ENCODE measurements around the gene FLRT2.

DNA sequence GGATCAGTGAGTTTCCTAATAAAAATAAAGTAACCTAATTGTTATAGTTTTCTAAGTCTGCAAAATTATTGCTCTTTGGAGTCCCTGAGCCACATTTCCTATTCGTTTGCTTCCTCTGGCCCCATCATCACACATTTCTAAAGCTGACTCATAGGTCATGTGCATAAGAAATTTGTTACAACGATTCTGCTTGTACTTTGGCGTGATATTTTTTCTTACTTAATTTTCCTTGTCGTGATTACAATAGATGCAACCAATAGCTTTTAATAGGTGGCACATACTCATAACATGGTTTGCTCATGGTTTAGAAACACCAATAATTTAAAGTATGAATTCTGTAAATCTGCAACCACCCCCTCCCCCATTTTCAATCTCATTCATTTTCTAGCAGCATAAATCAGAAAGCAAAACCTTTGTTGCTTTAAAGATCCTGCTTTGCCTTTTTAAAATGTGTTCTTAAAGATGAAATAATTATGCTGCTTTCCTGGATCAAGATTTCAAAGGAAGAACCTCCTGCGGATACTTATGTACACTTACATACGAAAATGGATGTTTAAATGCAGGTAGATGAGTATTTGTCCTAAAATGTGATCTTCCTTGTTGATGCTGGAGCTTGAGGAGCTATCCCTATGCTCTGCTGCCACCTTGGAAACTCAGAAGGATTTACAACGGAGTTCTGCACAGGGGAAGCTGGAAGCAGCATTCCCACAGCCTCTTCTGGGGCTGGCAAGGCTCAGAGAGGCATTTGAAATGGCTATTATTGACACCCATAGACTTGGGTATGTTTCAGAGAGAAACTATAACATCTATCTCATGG, 1.7 kb upstream of the FLRT2 start:
- TF ChIP-seq, protein P1, sequence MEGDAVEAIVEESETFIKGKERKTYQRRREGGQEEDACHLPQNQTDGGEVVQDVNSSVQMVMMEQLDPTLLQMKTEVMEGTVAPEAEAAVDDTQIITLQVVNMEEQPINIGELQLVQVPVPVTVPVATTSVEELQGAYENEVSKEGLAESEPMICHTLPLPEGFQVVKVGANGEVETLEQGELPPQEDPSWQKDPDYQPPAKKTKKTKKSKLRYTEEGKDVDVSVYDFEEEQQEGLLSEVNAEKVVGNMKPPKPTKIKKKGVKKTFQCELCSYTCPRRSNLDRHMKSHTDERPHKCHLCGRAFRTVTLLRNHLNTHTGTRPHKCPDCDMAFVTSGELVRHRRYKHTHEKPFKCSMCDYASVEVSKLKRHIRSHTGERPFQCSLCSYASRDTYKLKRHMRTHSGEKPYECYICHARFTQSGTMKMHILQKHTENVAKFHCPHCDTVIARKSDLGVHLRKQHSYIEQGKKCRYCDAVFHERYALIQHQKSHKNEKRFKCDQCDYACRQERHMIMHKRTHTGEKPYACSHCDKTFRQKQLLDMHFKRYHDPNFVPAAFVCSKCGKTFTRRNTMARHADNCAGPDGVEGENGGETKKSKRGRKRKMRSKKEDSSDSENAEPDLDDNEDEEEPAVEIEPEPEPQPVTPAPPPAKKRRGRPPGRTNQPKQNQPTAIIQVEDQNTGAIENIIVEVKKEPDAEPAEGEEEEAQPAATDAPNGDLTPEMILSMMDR (IDR thresholded peaks at IDR 0.05; ENCODE audit: low read length): no peak
- TF ChIP-seq EZH2 (IDR thresholded peaks at IDR 0.05; ENCODE audit: borderline replicate concordance, low read length): no peak
